Rectal smooth muscle tissue (tissue), 1 donor: Measurements from ENCODE around the gene TIMM17B.

Experiments
- H3K27ac ChIP-seq: one replicate; pipeline ENCODE4 v1.7.0; 2013; ENCODE audit warnings: low read depth, low read length, inconsistent platforms
- H3K27me3 ChIP-seq: one replicate; pipeline ENCODE4 v1.7.0; 2013; ENCODE audit warnings: low read length; ENCODE audit not compliant: control insufficient read depth, insufficient read depth
- H3K36me3 ChIP-seq: one replicate; pipeline ENCODE4 v1.7.0; 2013; ENCODE audit warnings: low read length; ENCODE audit not compliant: control insufficient read depth, insufficient read depth
- H3K4me1 ChIP-seq: one replicate; pipeline ENCODE4 v1.7.0; 2013; ENCODE audit warnings: low read length; ENCODE audit not compliant: control insufficient read depth, insufficient read depth
- H3K4me3 ChIP-seq: one replicate; pipeline ENCODE4 v1.7.0; 2013; ENCODE audit warnings: low read length
- H3K9ac ChIP-seq: one replicate; pipeline ENCODE4 v1.7.0; 2013; ENCODE audit warnings: low read length

TIMM17B gene

DNA sequence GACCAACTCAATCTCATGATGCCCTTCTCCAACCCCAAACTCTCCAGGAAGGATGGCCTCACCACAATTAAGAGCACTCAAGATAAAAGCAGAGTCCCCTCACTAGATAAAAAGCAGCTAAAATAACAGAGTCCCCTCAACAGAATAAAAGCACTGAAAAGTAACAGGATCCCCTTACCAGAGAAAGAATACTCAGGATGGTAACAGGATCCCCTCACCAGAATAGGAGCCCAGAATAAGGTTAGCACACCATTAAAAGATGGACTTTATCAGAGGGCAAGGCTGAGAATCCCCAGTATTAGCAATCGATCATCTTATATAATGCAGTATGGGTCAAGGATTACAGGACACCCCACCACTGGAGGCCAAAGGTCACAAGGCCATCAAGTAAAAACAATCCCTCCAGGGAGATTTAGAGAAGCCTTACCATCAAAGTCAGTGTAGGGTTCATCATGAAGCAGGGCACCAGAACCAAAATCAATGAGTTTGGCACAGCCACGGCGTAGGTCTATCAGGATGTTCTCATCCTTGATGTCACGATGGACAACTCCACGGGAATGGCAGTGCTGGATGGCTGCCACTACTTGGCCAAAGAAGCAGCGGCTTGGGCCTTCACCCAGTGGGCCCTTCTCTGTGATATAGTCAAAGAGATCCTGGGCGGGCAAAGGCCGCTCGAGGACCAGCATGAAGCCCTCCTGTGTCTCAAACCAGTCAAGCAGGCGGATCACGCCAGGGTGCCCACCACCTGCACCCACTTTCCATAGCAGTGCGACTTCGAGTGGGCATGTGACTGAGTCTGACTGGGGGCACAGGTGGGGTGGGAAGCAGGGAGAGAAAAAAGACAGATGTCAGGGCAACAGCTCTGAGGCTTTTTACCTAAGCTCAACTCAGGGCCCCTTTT is 17.3 kb upstream of the TIMM17B start:
- Histone ChIP-seq H3K4me1 (no peaks in the 10 kb centered on the region), H3K36me3 (peaks cover 4% of the 10 kb centered on the region)

DNA sequence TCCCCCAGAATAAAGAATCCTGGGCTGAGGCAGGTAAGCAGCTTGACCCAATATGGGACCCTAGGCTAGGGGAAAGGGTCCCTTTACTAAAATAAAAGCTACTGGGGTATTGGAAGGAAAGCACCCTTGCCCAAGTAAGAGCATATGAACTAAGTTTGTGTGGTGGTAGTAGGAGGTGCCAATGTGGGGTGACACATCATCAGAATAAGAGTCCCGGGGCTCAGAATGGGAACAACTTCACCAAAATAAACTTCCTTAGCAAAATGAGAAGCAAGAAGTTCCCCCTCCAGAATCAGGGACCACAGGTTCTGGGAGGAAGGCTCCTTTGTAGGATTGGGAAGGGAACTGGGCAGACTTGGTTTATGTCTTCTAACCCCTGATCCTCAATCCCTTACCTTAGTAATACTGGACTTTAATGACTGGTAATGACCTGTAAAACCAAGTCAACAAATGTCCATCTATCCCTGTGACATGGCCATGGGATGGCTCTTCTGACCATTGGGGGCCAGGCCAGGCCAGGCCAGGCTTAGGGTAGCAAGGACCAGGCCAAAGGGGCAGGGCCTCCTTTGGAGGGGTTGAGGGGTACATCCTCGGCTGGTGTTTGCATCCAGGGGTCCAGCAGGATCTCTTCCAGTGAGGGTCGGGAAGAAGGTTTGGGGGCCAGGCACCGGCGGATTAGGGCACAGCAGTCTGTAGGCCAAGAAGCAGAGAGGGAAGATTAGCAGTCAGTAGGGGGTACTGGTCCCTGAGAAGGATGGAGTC is 16.2 kb upstream of the TIMM17B start:
- Histone ChIP-seq H3K4me3 (no peak overlapping the region), H3K27me3 (no peaks in the 10 kb centered on the region)

More for the DNA sequence above, 17.3 kb upstream of the TIMM17B start:
- Histone ChIP-seq H3K27ac (no peak overlapping the region), H3K4me3 (peak overlapping the region; percentile 23), H3K27me3 (no peaks in the 10 kb centered on the region), H3K9ac (no peak overlapping the region)

DNA sequence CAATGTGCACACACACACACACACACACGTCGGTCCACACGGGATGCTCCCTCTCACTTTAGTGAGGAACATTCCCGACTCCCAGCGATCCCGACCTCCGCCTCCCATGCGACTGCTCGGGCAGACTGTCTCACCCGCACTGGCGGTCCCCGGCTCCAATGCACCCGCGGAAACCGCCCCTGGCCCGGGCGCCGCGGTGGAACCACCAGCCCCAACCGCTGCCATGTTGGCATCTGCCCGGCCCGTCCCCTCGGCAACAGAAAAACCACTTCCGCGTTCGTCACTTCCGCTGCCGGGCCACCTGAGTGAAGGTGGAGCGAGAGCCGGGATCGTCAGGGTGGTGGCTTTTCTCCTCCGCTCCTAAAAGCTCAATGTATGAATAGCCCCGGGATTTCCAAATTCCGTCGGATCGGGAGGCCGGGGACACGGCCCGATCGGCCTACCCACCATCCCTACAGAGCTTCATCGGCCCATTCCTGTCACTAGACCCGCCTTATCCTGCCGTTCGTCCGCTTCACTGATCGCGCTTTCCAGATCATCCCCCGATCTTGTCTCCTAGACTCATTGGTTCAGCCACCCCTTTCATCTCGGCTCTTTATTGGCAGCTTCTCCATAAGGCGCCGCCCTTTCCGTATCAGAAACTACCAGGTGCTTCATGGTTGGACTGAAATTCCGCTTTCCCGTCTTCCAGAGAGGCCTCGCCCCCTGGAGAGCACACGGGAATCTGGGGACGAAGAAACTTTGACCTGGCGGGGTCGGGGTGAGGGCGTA is 14.0 kb upstream of the TIMM17B start, which contains the start of gene SLC35A2:
TSS of gene SLC35A2 (minus strand) at position 235 of the 771 bp plus-strand sequence. CDS start at position 225, 10 bp downstream.
- Histone ChIP-seq H3K27ac (peak within 1 kb of the TSS; percentile 48), H3K27me3 (no peaks in the 10 kb centered on the region), H3K4me1 (no peaks in the 10 kb centered on the region), H3K36me3 (peaks cover 4% of the 10 kb centered on the region), H3K4me3 (peak within 1 kb of the TSS; percentile 86), H3K9ac (peak within 1 kb of the TSS; percentile 56)

More for the DNA sequence above, 16.2 kb upstream of the TIMM17B start:
- Histone ChIP-seq H3K36me3 (peaks cover 4% of the 10 kb centered on the region), H3K4me1 (no peaks in the 10 kb centered on the region), H3K27ac (no peak overlapping the region), H3K9ac (no peak overlapping the region)

DNA sequence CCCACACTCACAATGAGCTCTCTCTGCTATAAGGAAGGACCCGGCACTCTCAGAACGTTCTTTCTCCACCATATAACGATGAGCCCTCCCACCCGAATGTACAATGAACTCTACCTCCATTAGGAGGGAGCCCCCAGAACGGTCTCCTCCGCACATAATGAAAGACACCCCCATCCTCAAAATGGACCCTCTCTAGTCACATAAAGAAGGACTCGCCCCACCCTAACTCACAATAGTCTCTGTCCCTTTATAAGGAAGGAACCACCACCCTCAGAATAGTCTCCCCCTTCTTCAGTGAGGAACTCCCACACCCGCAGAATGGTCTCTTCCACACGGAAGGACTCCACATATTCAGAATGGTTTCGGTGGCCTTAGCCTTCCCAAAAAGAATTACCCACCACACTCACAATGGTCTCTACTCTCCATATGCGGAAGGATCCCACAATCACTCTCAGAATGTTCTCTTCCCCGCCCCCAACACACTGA is 13.4 kb upstream of the TIMM17B start:
- Histone ChIP-seq H3K4me1 (no peaks in the 10 kb centered on the region), H3K36me3 (peaks cover 4% of the 10 kb centered on the region), H3K9ac (peak overlapping the region; percentile 56), H3K4me3 (peak overlapping the region; percentile 86), H3K27me3 (no peaks in the 10 kb centered on the region), H3K27ac (peak overlapping the region; percentile 45)

DNA sequence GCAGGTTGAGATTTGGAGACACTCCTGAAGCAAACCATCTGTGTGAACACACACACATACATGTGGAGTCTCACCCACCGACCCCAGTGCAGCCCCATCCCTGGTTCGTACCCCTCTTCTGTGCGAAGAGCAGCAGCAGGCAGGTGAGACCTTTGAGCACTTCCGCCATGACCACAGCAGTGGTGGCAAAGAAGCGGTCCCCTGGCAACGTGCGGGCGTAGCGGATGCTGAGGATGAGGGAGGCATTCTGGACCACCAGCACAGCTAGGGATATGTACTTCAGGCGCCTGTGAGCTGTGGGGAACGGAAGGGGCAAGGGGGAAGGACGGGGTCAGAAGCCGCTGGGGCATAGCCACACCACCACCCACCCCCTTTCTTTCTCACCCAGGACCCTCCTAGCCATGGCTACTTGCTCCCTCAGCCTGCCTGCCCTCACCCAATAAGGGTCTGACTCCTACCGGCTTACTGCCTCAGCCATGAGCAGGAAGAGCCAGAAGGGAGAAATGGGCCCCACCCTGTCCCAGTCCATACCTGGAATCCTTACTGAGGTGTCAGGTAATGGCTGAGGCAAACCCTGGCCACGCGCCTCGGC is 12.2 kb upstream of the TIMM17B start:
- Histone ChIP-seq H3K9ac (no peak overlapping the region), H3K27me3 (no peaks in the 10 kb centered on the region), H3K36me3 (peaks cover 8% of the 10 kb centered on the region), H3K27ac (no peak overlapping the region), H3K4me3 (no peak overlapping the region), H3K4me1 (no peaks in the 10 kb centered on the region)

GRCh38 chrX:48908600-48908999 is 11.0 kb upstream of the TIMM17B start:
- Histone ChIP-seq H3K36me3 (peaks cover 4% of the 10 kb centered on the region), H3K27me3 (no peaks in the 10 kb centered on the region), H3K9ac (no peak overlapping the region), H3K4me1 (no peaks in the 10 kb centered on the region), H3K4me3 (no peak overlapping the region), H3K27ac (no peak overlapping the region)

GRCh38 chrX:48905090-48905790 is 7.7 kb upstream of the TIMM17B start:
- Histone ChIP-seq H3K4me3 (no peak overlapping the region), H3K36me3 (peaks cover 6% of the 10 kb centered on the region), H3K27ac (no peak overlapping the region), H3K9ac (no peak overlapping the region), H3K27me3 (no peaks in the 10 kb centered on the region), H3K4me1 (no peaks in the 10 kb centered on the region)

GRCh38 chrX:48904626-48905025 is 7.1 kb upstream of the TIMM17B start:
- peaks cover 6% of the 10 kb centered on the region for H3K36me3 ChIP-seq
- H3K27ac ChIP-seq: no peak overlapping the region
- no peak overlapping the region for H3K4me3 ChIP-seq
- no peak overlapping the region for H3K9ac ChIP-seq
- H3K4me1 ChIP-seq: no peaks in the 10 kb centered on the region
- no peaks in the 10 kb centered on the region for H3K27me3 ChIP-seq

DNA sequence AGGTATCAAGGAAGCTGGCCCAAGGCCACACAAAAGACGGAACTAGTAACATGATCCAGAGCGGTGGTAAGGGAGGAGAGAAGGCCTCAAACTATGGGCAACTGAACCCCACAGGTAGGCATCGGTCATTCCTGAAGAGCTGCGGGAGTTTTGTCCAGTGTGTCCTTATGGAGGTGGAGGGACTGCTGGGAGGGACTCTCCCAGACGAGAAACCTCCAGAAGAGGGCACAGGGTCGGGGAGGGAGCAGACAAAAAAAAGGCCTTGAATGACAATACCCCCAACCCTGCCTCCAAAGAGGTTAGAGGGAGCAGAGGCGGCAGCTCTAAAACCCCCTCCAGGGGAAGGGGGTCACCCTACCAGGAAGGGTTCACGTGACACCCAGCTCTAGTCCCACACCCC is 6.6 kb upstream of the TIMM17B start:
- Histone ChIP-seq H3K9ac (no peak overlapping the region), H3K27ac (no peak overlapping the region), H3K4me3 (no peak overlapping the region), H3K27me3 (no peaks in the 10 kb centered on the region), H3K4me1 (no peaks in the 10 kb centered on the region), H3K36me3 (peaks cover 6% of the 10 kb centered on the region)

DNA sequence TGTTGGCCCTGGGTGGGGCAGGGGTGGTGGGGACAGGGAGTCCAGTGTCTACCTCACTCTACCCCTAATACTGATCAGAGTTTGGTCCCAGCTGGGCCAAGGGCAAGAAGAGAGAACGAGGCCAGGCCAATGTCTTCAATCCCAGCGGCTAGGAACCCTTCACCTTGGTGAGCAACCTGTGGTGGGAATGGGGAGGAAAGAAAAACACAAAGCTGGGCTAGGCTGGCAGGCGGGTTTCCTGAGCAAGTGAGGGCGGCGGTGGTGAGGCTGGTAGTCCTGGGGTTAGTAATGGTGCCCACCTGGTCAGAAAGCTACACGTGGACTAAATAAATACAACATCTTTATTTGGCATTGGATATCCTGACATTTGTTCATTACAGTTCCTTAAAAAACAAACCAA is 5.7 kb upstream of the TIMM17B start:
- Histone ChIP-seq H3K4me3 (no peak overlapping the region), H3K4me1 (no peaks in the 10 kb centered on the region), H3K27ac (no peak overlapping the region), H3K36me3 (peaks cover 6% of the 10 kb centered on the region), H3K27me3 (no peaks in the 10 kb centered on the region), H3K9ac (no peak overlapping the region)

GRCh38 chrX:48902776-48903175 is 5.2 kb upstream of the TIMM17B start:
- H3K9ac ChIP-seq: no peak overlapping the region
- peaks cover 6% of the 10 kb centered on the region for H3K36me3 ChIP-seq
- H3K27me3 ChIP-seq: no peaks in the 10 kb centered on the region
- no peaks in the 10 kb centered on the region for H3K4me1 ChIP-seq
- no peak overlapping the region for H3K27ac ChIP-seq
- H3K4me3 ChIP-seq: no peak overlapping the region
